Gastroesophageal sphincter (tissue), 4 donors: ENCODE results near the gene ARAP1. TPM values are rescaled to one million over a fixed set of nuclear protein-coding genes. Genes with fewer than 3 reads are reported as not detected.
A peak's percentile ranks its signal among the peaks of the same experiment; 100 is the strongest.

ENCODE experiments used
- ATAC-seq: fragments of 150-250 bp; one replicate; pipeline ENCODE4 v1.9.1; 2016; ENCODE audit warnings: mild to moderate bottlenecking, moderate library complexity
- H3K27ac ChIP-seq, 4 donors: fragments of 200-600 bp; sonication (generic) in 3 of 4; 1 replicate in 3 of 4; 2 replicates in 1 of 4; pipeline ENCODE4 v1.5.1; 2016 to 2019
- H3K27me3 ChIP-seq: fragments of 200-600 bp; sonication (generic); one replicate; pipeline ENCODE4 v1.5.1; 2019
- H3K36me3 ChIP-seq, 2 donors: fragments of 200-600 bp; sonication (generic); one replicate each; pipeline ENCODE4 v1.5.1; 2019; ENCODE audit warnings: control low read depth in 1 of 2
- H3K4me1 ChIP-seq, 3 donors: fragments of 200-600 bp; sonication (generic); 1 replicate in 2 of 3; 2 replicates in 1 of 3; pipeline ENCODE4 v1.5.1; 2016 to 2019; ENCODE audit warnings: control low read depth in 2 of 3
- H3K4me3 ChIP-seq, 2 donors: fragments of 200-600 bp; sonication (generic); one replicate each; pipeline ENCODE4 v1.5.1; 2019; ENCODE audit warnings: mild to moderate bottlenecking in 1 of 2, moderate library complexity in 1 of 2
- H3K9me3 ChIP-seq, 3 donors: fragments of 200-600 bp; sonication (generic); one replicate each; pipeline ENCODE4 v1.5.1; 2017 to 2019; ENCODE audit warnings: control low read depth in 2 of 3
- EP300 ChIP-seq: sonication (generic); formaldehyde crosslinking; IDR thresholded peaks from one replicate; pipeline ENCODE4 v1.6.1; 2017; ENCODE audit warnings: antibody characterized with exemption, mild to moderate bottlenecking
- POLR2A ChIP-seq, 2 donors: fragments of 450-650 bp; IDR thresholded peaks; one replicate each; pipeline ENCODE4 v1.6.1; 2017; ENCODE audit warnings: antibody characterized with exemption in 2 of 2, mild to moderate bottlenecking in 2 of 2, moderate library complexity in 1 of 2
- POLR2AphosphoS5 ChIP-seq: sonication (generic); formaldehyde crosslinking; IDR thresholded peaks from one replicate; pipeline ENCODE4 v1.6.1; 2017; ENCODE audit warnings: antibody characterized with exemption
- WGBS, 2 donors: methylation state at CpG; one replicate each; pipeline ENCODE4 v1.1.5; 2018; ENCODE audit warnings: low coverage in 1 of 2; 5-methylcytosine and 5-hydroxymethylcytosine counted together
- total RNA-seq, 4 donors: library from RNA; depleted of rRNA; stranded (reverse); fragments of >200 nt; gene quantifications; one replicate each; pipeline ENCODE4 v1.1.0, GENCODE V29; 2016
- TF ChIP-seq, protein P1 (sequence below), 4 experiments: fragments of 200-600 bp in 2 of 4; fragments of 450-650 bp in 2 of 4; sonication (generic) in 1 of 4; IDR thresholded peaks; one replicate each; pipeline ENCODE4 v1.5.1; 2017 to 2019; ENCODE audit warnings: antibody characterized with exemption in 4 of 4, mild to moderate bottlenecking in 2 of 4, moderate library complexity in 2 of 4

ARAP1 gene
- total RNA-seq, 4 donors from 2014 or later = 72.4 to 125 (median 95.1) TPM

DNA sequence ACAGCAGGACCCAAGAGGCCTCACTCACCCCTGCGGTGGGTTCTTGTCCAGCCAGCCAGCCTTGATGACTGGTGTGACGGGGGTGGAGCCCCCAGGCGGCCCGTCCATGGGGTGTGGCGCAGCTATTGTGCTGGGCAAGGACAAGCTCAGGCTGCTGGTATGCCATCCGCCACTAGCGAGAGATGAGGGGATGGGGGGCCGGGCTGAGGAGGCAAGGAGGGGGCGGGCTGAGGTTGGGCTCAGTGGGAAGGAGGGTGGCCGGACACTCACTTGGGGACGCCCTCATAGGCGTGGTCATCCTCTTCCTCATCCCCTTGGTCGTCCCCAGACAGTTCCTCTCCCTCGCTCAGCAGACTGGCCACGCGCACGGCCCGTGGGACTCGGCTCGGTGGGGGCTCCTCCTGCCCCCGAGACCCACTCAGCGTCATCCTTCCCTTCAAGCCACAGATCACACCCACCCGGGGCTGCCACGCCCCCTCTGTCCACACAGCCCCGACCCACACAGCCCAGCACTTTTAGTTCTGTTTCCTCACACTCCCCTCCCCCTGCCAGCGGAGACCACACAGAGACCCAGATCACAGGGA lies 39.9 kb downstream of the ARAP1 start:
- H3K4me3 ChIP-seq = no peak overlapping the region
- peaks cover 0 to 51% (median 3%) of the 10 kb centered on the region in 3 donors for H3K4me1 ChIP-seq
- peaks cover 0 to 74% of the 10 kb centered on the region in 2 donors for H3K36me3 ChIP-seq
- no peaks in the 10 kb centered on the region for H3K27me3 ChIP-seq
- no peaks in the 10 kb centered on the region for H3K9me3 ChIP-seq
- H3K27ac ChIP-seq = peak overlapping the region in 1 of 4 donors; percentile 53
- peak; percentile 73 for ATAC-seq
- TF ChIP-seq, protein P1, sequence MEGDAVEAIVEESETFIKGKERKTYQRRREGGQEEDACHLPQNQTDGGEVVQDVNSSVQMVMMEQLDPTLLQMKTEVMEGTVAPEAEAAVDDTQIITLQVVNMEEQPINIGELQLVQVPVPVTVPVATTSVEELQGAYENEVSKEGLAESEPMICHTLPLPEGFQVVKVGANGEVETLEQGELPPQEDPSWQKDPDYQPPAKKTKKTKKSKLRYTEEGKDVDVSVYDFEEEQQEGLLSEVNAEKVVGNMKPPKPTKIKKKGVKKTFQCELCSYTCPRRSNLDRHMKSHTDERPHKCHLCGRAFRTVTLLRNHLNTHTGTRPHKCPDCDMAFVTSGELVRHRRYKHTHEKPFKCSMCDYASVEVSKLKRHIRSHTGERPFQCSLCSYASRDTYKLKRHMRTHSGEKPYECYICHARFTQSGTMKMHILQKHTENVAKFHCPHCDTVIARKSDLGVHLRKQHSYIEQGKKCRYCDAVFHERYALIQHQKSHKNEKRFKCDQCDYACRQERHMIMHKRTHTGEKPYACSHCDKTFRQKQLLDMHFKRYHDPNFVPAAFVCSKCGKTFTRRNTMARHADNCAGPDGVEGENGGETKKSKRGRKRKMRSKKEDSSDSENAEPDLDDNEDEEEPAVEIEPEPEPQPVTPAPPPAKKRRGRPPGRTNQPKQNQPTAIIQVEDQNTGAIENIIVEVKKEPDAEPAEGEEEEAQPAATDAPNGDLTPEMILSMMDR (IDR thresholded peaks at IDR 0.05) = no peak
- TF ChIP-seq EP300 = no peak
- no peak for TF ChIP-seq POLR2AphosphoS5
- TF ChIP-seq POLR2A (IDR thresholded peaks at IDR 0.05) = no peak
- WGBS, 2 donors = 80% methylated on average over 1 of the region's 26 CpGs; no CpG with 5 or more reads in 1 of the 2 donors

DNA sequence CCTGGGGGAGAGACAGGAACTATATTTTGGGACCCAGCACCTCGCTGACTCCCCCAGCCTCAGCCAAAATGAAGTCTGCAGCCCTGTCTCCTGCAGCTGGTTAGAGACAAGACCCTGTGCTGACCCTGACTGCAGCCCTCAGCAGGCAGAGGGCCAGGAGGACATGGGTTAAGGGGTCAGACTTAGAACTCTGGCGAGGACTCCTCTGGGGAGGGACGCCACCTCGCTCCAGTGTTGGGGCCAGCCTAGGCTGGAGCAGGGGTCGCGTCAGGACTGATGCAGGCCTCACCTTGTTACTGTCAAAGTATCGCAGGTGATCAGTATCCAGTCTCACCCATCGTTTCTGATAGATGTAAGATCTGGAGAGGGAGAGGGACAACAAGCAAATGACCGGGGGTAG lies 41.1 kb downstream of the ARAP1 start:
- TF ChIP-seq, protein P1 (IDR thresholded peaks at IDR 0.05) = no peak
- no peak overlapping the region for H3K4me3 ChIP-seq
- H3K36me3 ChIP-seq = peaks cover 0 to 78% of the 10 kb centered on the region in 2 donors
- no peaks in the 10 kb centered on the region for H3K9me3 ChIP-seq
- no CpG with 5 or more reads among the region's 9 CpGs for WGBS, 2 donors
- H3K4me1 ChIP-seq = peaks cover 0 to 40% (median 3%) of the 10 kb centered on the region in 3 donors
- no peak for ATAC-seq
- H3K27me3 ChIP-seq = no peaks in the 10 kb centered on the region
- H3K27ac ChIP-seq = no peak overlapping the region

DNA sequence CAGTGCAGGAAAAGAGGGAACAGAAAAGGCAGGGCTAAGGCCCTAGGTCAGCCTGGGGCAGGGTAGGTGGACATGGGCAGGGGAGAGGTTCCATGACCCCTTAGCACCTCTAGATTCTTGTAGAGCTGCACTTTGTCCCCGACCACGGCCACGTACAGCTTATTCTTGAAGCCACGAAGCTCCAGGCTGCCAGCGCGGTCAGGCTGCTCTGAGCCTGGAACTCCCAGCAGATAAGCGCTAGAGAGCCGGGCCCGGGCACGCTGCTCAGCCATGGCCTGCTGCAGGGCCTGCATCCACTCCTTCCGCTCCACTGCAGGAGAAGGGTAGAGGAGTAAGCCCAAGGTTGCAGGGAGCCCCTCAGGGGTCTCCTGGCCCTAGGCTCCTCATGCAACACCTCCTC lies 41.9 kb downstream of the ARAP1 start:
- H3K27ac ChIP-seq = no peak overlapping the region
- H3K36me3 ChIP-seq = peaks cover 0 to 86% of the 10 kb centered on the region in 2 donors
- H3K4me3 ChIP-seq = no peak overlapping the region
- peaks cover 0 to 31% (median 3%) of the 10 kb centered on the region in 3 donors for H3K4me1 ChIP-seq
- no peaks in the 10 kb centered on the region for H3K27me3 ChIP-seq
- ATAC-seq = no peak
- WGBS, 2 donors = 80 to 94% methylated on average over 2 to 3 of the region's 11 CpGs
- TF ChIP-seq POLR2A (IDR thresholded peaks at IDR 0.05) (no peak), POLR2AphosphoS5 (no peak), EP300 (no peak)
- TF ChIP-seq, protein P1 (IDR thresholded peaks at IDR 0.05) = no peak
- no peaks in the 10 kb centered on the region for H3K9me3 ChIP-seq

DNA sequence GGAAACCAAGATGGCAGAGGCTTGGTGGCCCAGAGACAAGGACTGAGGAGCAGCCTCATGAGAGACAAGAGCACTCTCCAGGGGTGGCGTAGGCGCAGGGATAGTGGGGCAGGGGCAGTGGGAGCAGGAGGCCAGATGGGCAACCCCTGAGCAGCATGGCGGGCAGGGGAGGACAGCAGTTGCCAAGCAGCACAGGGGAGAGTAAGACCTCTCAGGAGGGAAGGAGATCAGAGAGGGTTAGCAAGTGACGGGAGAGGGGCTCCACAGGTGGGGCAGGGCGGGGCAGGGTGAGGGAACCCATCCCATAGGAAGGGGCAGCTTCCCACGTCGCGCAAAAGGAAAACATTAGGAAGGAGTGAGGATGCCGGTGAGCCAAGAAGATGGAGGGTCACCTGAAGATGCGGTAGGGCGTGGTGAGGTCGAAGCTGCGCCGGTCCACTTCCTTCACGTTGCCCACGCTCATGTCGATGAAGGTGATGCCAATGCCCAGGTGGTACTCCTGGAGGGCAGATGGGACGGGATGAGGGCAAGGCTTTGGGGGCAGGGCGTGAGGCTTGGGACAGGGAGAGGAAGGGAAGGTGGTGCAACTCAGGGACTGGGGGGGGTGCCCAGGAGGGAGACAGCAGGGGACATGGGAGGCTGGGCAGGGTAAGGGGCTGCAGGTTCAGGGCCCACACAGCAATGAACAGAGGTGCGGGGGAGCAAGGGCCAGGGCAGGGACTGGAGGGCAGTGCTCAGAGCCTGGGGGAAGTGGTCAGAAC lies 42.5 kb downstream of the ARAP1 start:
- TF ChIP-seq POLR2A (IDR thresholded peaks at IDR 0.05) = no peak
- no peaks in the 10 kb centered on the region for H3K9me3 ChIP-seq
- WGBS, 2 donors = 87 to 95% methylated on average over 11 to 19 of the region's 20 CpGs
- peaks cover 0 to 27% (median 3%) of the 10 kb centered on the region in 3 donors for H3K4me1 ChIP-seq
- H3K36me3 ChIP-seq = peaks cover 0 to 93% of the 10 kb centered on the region in 2 donors
- no peaks in the 10 kb centered on the region for H3K27me3 ChIP-seq
- no peak for ATAC-seq
- no peak overlapping the region for H3K4me3 ChIP-seq
- H3K27ac ChIP-seq = no peak overlapping the region

DNA sequence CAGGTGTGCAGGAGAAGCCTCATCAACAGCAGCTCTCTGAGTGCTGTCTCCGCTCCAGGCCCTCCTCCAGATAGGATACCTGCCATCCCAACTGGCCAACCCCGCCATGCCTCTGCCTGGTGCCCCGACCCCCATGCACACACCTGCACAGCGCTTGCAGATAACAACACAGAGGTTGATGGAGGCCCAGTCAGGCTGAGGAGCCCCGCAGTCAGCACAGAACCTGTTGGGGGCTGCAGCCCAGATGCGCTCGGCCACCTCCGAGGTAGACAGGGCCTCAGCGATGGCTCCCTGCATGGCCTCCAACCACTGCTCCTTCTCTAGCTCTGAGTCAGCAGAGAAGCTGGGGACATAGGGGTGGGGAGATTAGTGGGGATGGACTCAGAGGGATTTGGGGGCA lies 45.2 kb downstream of the ARAP1 start:
- no peak for ATAC-seq
- TF ChIP-seq, protein P1 (IDR thresholded peaks at IDR 0.05) = no peak
- TF ChIP-seq EP300 = no peak
- no peak for TF ChIP-seq POLR2A (IDR thresholded peaks at IDR 0.05)
- no peak for TF ChIP-seq POLR2AphosphoS5
- Histone ChIP-seq H3K4me1 (peaks cover 0 to 30% (median 15%) of the 10 kb centered on the region in 3 donors), H3K4me3 (no peak overlapping the region), H3K27me3 (no peaks in the 10 kb centered on the region), H3K27ac (no peak overlapping the region), H3K36me3 (peaks cover 0 to 97% of the 10 kb centered on the region in 2 donors), H3K9me3 (no peaks in the 10 kb centered on the region)
- no CpG with 5 or more reads among the region's 9 CpGs for WGBS, 2 donors
